ENCODE data around the gene NOXA1.

- TF ChIP-seq SUZ12 (IDR thresholded peaks at IDR 0.05; ENCODE audit: extremely low read depth, insufficient read depth, insufficient read length) (no peak), YY1 (IDR thresholded peaks at IDR 0.05; ENCODE audit: insufficient read depth, insufficient read length) (no peak)
Observed at GRCh38 chr9:137382444-137383080, 40.6 kb upstream of the NOXA1 start.

Data from NT2/D1 (cell line).